Panc1 (cell line): Measurements from ENCODE around the gene CCDC107. TPM values are rescaled to one million over a fixed set of nuclear protein-coding genes. Genes with fewer than 3 reads are reported as not detected.

Experiments used
- ATAC-seq: fragments of 200-7000 bp; cut with Tn5 transposase; 2 replicates; pipeline ENCODE4 v1.9.1; 2020; ENCODE audit warnings: mild to moderate bottlenecking, moderate library complexity
- BruUV-seq: library from RNA; stranded (reverse); fragments of 400-500 nt; replicated peaks from 2 replicates; lab custom pipeline; 2021; lab: Mats Ljungman, UMichigan
- CTCF ChIA-PET: fragments of 300-600 bp; sonication (Branson Sonifier 250); formaldehyde crosslinking; loops from one replicate; lab custom pipeline; 2022; ENCODE audit warnings: antibody characterized with exemption; lab: Charles Lee
- POLR2A ChIA-PET: fragments of 300-600 bp; sonication (Branson Sonifier 250); formaldehyde crosslinking; loops from one replicate; lab custom pipeline; 2022; ENCODE audit warnings: antibody characterized with exemption; lab: Charles Lee
- DNase-seq: peaks from one replicate; pipeline ENCODE4 v3.0.0-alpha.2; 2010; ENCODE audit warnings: low read depth, low spot score
- H3K27ac ChIP-seq: 2 replicates; pipeline ENCODE4 v1.5.1; 2011; ENCODE audit warnings: mild to moderate bottlenecking, low read length, inconsistent platforms
- H3K27me3 ChIP-seq: fragments of 200-500 bp; sonication (Bioruptor generic); 2 replicates; pipeline ENCODE4 v1.6.0; 2014; ENCODE audit warnings: low read length, inconsistent platforms; ENCODE audit not compliant: control insufficient read depth, insufficient read depth
- H3K36me3 ChIP-seq: fragments of 200-500 bp; sonication (Bioruptor generic); 2 replicates; pipeline ENCODE4 v1.5.1; 2014; ENCODE audit warnings: inconsistent platforms, mild to moderate bottlenecking, low read length, moderate library complexity; ENCODE audit not compliant: control insufficient read depth, insufficient read depth
- H3K4me1 ChIP-seq: 2 replicates; pipeline ENCODE4 v1.5.1; 2011; ENCODE audit warnings: inconsistent platforms, mild to moderate bottlenecking, low read length, moderate library complexity; ENCODE audit not compliant: control insufficient read depth, insufficient read depth
- H3K4me3 ChIP-seq, 2 experiments: 2 replicates each; pipeline ENCODE4 v1.5.1; 2011 to 2012; ENCODE audit warnings: low read depth in 2 of 2, low read length in 2 of 2, mild to moderate bottlenecking in 2 of 2, inconsistent platforms in 1 of 2, moderate library complexity in 1 of 2
- H3K9me3 ChIP-seq: fragments of 200-500 bp; sonication (Bioruptor generic); 2 replicates; pipeline ENCODE4 v1.5.1; 2014; ENCODE audit warnings: low read depth, mild to moderate bottlenecking, inconsistent platforms, low read length, moderate library complexity; ENCODE audit not compliant: control insufficient read depth, insufficient read depth
- POLR2AphosphoS5 ChIP-seq: IDR thresholded peaks from 2 replicates; pipeline ENCODE4 v1.6.1; 2012; ENCODE audit warnings: mild to moderate bottlenecking, low read depth, low read length, moderate library complexity
- SIN3A ChIP-seq: IDR thresholded peaks from 2 replicates; pipeline ENCODE4 v1.6.1; 2012; ENCODE audit warnings: low read depth, mild to moderate bottlenecking, low read length, moderate library complexity, borderline replicate concordance; ENCODE audit not compliant: insufficient read depth
- TCF7L2 ChIP-seq: IDR thresholded peaks from 2 replicates; pipeline ENCODE4 v1.6.1; 2011; ENCODE audit warnings: mild to moderate bottlenecking, low read depth, low read length, inconsistent platforms
- in situ Hi-C: cut with HindIII; loops from 2 replicates; pipeline ENCODE4 v1.10.0; 2016; ENCODE audit warnings: low sequenced_read_pairs, low pct_unique_long_range_greater_than_20kb
- intact Hi-C: fragments of 100-400 bp; cut with micrococcal nuclease; formaldehyde crosslinking; loops from one replicate; pipeline ENCODE4 v1.10.0; 2022; ENCODE audit not compliant: unreplicated experiment
- total RNA-seq: library from RNA; stranded (reverse); gene quantifications from one replicate; pipeline ENCODE4 v1.2.1, GENCODE V29; 2021; ENCODE audit not compliant: unreplicated experiment
- TF ChIP-seq, protein P1 (sequence below): fragments of 450-650 bp; IDR thresholded peaks from 2 replicates; pipeline ENCODE4 v1.5.1; 2017; ENCODE audit warnings: mild to moderate bottlenecking
- TF ChIP-seq, protein P2 (sequence below), 2 experiments: IDR thresholded peaks; 2 replicates each; pipeline ENCODE4 v1.6.1; 2011 to 2012; ENCODE audit warnings: low read depth in 2 of 2, control low read depth in 1 of 2, low read length in 1 of 2, mild to moderate bottlenecking in 1 of 2, moderate library complexity in 1 of 2; ENCODE audit not compliant: insufficient read depth in 1 of 2

Gene CCDC107
- total RNA-seq, 1 experiment from 2014 or later = 39.9 TPM

DNA sequence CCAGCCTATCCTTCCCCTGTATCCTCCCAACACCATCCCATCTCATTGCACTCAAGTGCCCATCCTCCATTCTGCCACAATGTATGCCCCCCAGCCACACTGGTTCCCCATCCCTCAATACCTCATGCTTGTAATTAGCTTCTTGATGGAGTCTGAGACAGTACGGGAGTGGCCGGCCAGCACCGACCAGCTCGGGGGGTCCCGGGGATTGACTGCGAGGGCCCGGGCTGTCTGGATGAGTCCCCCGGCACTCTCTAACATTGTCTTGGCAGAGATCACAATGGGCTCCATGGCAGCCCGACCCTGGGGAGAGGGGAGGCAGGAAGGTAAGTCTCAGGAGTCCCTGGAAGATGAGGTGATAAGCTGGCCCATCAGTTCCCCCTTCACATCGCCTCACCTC, 48.9 kb downstream of the CCDC107 start:
- Histone ChIP-seq H3K27ac (no peak overlapping the region), H3K9me3 (no peaks in the 10 kb centered on the region), H3K4me1 (no peaks in the 10 kb centered on the region), H3K4me3 (no peak overlapping the region), H3K36me3 (peaks cover 38% of the 10 kb centered on the region), H3K27me3 (no peaks in the 10 kb centered on the region)
- ATAC-seq (no peak), DNase-seq (no peak)
- ChIA-PET CTCF (no interaction called here), POLR2A (no interaction called here)
- TF ChIP-seq POLR2AphosphoS5 (no peak), SIN3A (no peak), TCF7L2 (no peak)
- TF ChIP-seq, protein P1, sequence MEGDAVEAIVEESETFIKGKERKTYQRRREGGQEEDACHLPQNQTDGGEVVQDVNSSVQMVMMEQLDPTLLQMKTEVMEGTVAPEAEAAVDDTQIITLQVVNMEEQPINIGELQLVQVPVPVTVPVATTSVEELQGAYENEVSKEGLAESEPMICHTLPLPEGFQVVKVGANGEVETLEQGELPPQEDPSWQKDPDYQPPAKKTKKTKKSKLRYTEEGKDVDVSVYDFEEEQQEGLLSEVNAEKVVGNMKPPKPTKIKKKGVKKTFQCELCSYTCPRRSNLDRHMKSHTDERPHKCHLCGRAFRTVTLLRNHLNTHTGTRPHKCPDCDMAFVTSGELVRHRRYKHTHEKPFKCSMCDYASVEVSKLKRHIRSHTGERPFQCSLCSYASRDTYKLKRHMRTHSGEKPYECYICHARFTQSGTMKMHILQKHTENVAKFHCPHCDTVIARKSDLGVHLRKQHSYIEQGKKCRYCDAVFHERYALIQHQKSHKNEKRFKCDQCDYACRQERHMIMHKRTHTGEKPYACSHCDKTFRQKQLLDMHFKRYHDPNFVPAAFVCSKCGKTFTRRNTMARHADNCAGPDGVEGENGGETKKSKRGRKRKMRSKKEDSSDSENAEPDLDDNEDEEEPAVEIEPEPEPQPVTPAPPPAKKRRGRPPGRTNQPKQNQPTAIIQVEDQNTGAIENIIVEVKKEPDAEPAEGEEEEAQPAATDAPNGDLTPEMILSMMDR = no peak
- TF ChIP-seq, protein P2, sequence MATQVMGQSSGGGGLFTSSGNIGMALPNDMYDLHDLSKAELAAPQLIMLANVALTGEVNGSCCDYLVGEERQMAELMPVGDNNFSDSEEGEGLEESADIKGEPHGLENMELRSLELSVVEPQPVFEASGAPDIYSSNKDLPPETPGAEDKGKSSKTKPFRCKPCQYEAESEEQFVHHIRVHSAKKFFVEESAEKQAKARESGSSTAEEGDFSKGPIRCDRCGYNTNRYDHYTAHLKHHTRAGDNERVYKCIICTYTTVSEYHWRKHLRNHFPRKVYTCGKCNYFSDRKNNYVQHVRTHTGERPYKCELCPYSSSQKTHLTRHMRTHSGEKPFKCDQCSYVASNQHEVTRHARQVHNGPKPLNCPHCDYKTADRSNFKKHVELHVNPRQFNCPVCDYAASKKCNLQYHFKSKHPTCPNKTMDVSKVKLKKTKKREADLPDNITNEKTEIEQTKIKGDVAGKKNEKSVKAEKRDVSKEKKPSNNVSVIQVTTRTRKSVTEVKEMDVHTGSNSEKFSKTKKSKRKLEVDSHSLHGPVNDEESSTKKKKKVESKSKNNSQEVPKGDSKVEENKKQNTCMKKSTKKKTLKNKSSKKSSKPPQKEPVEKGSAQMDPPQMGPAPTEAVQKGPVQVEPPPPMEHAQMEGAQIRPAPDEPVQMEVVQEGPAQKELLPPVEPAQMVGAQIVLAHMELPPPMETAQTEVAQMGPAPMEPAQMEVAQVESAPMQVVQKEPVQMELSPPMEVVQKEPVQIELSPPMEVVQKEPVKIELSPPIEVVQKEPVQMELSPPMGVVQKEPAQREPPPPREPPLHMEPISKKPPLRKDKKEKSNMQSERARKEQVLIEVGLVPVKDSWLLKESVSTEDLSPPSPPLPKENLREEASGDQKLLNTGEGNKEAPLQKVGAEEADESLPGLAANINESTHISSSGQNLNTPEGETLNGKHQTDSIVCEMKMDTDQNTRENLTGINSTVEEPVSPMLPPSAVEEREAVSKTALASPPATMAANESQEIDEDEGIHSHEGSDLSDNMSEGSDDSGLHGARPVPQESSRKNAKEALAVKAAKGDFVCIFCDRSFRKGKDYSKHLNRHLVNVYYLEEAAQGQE (IDR thresholded peaks at IDR 0.05; ENCODE audit: insufficient read depth in 1 of 2, low read depth in 2 of 2, low read length in 1 of 2) = no peak
- intact Hi-C loops (loop anchor here (5.0 kb wide), 1 partner anchor 50 kb away; the partner anchor contains the start of genes CCDC107 and RMRP), in situ Hi-C loops (no loop called here)
- BruUV-seq = no TSS peak

- Histone ChIP-seq H3K27me3 (no peaks in the 10 kb centered on the region), H3K9me3 (no peaks in the 10 kb centered on the region), H3K4me3 (no peak overlapping the region), H3K27ac (no peak overlapping the region), H3K4me1 (no peaks in the 10 kb centered on the region), H3K36me3 (peaks cover 37% of the 10 kb centered on the region)
- BruUV-seq = no TSS peak
- TF ChIP-seq SIN3A = no peak
- no peak for TF ChIP-seq POLR2AphosphoS5
- TF ChIP-seq, protein P2 (IDR thresholded peaks at IDR 0.05; ENCODE audit: insufficient read depth in 1 of 2, low read depth in 2 of 2, low read length in 1 of 2) = no peak
- TF ChIP-seq, protein P1 = no peak
- no peak for TF ChIP-seq TCF7L2
- DNase-seq (no peak), ATAC-seq (no peak)
- intact Hi-C loops = loop anchor here (5.0 kb wide), 1 partner anchor 51 kb away; the partner anchor contains the start of genes CCDC107 and RMRP
- in situ Hi-C loops = no loop called here
- CTCF ChIA-PET = no interaction called here
- POLR2A ChIA-PET = no interaction called here
Measured at GRCh38 chr9:35708146-35708545, 50.1 kb downstream of the CCDC107 start.
